Measurements from ENCODE around the gene ADGRB3.

Gene ADGRB3

DNA sequence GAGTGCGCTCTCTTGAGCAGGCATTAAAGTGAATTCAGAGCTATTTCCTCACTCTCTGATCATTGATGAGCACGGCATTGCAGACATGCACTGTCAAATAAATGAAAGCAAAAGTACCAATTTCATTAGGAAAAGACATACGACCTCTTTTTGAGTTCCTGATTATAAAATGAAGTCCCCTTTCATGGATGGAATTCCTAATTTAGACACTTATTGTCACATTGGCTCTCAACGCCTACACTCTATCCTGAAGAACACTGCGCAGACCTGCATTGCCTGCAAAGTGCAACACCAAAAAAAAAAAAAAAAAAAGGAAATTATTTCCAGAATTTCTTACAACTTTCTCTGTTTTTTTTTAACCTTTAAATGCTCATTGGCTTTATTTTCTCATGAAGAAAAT lies 1.6 kb downstream of the ADGRB3 start:
- Mint-ChIP-seq H3K27me3 (ENCODE audit: low read depth, poor library complexity) (peaks cover 96% of the 10 kb centered on the region), H3K4me3 (peak overlapping the region; percentile 63), H3K36me3 (ENCODE audit: low read depth) (no peaks in the 10 kb centered on the region)

DNA sequence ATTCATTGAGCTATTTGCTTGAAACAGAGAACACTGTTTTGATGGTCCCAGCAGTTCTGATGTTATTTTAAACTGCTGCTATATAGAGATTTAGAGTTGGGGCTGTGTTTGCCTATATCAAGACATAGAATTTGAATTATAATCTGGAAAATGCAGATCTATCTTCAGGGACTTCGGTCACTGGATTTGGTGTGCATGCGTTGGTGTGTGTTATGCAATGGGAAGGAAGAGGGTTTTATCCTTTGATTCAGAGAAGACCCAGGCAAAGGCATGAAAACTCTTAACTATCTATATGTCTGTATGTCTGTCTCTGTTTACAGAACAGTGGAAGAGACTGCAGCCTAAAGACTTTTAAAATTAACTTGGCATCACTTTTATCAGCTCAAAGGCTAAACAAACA lies 2.0 kb downstream of the ADGRB3 start:
- Mint-ChIP-seq H3K36me3 (ENCODE audit: low read depth) (no peaks in the 10 kb centered on the region), H3K9me3 (no peaks in the 10 kb centered on the region), H3K4me3 (no peak overlapping the region), H3K27me3 (ENCODE audit: low read depth, poor library complexity) (peaks cover 92% of the 10 kb centered on the region), H3K27ac (no peak overlapping the region), H3K4me1 (peaks cover 50% of the 10 kb centered on the region)
- no peak for DNase-seq
- TF ChIP-seq CTCF (IDR thresholded peaks at IDR 0.05): no peak

More for the DNA sequence above, 1.6 kb downstream of the ADGRB3 start:
- Mint-ChIP-seq H3K27ac (no peak overlapping the region), H3K4me1 (peaks cover 50% of the 10 kb centered on the region), H3K9me3 (no peaks in the 10 kb centered on the region)
- TF ChIP-seq CTCF (IDR thresholded peaks at IDR 0.05): no peak
- DNase-seq: no peak

DNA sequence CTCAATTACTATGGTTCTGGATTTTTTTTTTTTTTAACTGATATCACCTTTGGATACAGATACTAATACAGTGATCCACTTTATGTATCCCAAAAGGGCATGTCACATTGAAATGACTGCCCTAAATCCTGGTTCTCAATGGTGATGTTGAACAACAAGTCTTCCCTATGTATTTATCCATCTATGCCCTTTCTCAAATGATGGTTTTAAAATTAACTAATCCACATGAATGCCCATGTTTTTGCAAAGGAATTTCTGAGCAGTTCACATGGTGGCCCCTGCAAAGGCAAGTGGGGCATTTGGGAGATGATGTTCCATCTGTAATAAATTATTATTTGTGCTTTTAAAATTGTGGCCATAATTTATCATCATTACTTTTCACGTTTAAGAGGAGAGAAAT lies 2.7 kb downstream of the ADGRB3 start:
- DNase-seq: no peak
- no peaks in the 10 kb centered on the region for H3K9me3 Mint-ChIP-seq
- no peak overlapping the region for H3K27ac Mint-ChIP-seq
- peaks cover 85% of the 10 kb centered on the region for H3K27me3 Mint-ChIP-seq (ENCODE audit: low read depth, poor library complexity)
- TF ChIP-seq CTCF (IDR thresholded peaks at IDR 0.05): no peak
- H3K36me3 Mint-ChIP-seq (ENCODE audit: low read depth): no peaks in the 10 kb centered on the region
- H3K4me1 Mint-ChIP-seq: peaks cover 50% of the 10 kb centered on the region
- H3K4me3 Mint-ChIP-seq: no peak overlapping the region

- H3K4me3 Mint-ChIP-seq: no peak overlapping the region
- peaks cover 79% of the 10 kb centered on the region for H3K27me3 Mint-ChIP-seq (ENCODE audit: low read depth, poor library complexity)
- TF ChIP-seq CTCF (IDR thresholded peaks at IDR 0.05): peak; percentile 88
- DNase-seq: peak; percentile 59
- no peaks in the 10 kb centered on the region for H3K36me3 Mint-ChIP-seq (ENCODE audit: low read depth)
- H3K27ac Mint-ChIP-seq: no peak overlapping the region
- no peaks in the 10 kb centered on the region for H3K9me3 Mint-ChIP-seq
- H3K4me1 Mint-ChIP-seq: peaks cover 48% of the 10 kb centered on the region
These were observed 3.3 kb downstream of the ADGRB3 start for GRCh38 chr6:68638230-68638900.

DNA sequence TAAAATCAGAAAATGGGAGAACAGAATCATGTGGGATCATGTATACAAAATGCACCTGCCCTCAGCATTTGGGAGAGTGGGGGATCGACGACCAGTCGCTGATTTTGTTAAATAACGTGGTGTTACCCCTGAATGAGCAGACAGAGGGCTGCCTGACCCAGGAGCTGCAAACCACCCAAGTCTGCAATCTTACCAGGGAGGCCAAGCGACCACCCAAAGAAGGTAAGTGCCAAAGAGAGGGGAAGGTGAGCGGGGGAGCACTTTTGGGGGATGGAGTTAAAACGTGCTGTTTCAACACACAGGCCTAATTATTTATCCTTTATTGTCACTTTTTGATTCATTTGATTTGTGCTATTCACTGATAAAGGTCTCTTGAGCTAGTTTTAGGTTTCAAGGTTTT lies 4.1 kb downstream of the ADGRB3 start:
- no peak overlapping the region for H3K27ac Mint-ChIP-seq
- H3K27me3 Mint-ChIP-seq (ENCODE audit: low read depth, poor library complexity): peaks cover 71% of the 10 kb centered on the region
- no peak for DNase-seq
- TF ChIP-seq CTCF (IDR thresholded peaks at IDR 0.05): no peak
- peak overlapping the region; percentile 78 for H3K4me3 Mint-ChIP-seq
- H3K4me1 Mint-ChIP-seq: peaks cover 39% of the 10 kb centered on the region
- H3K9me3 Mint-ChIP-seq: no peaks in the 10 kb centered on the region
- no peaks in the 10 kb centered on the region for H3K36me3 Mint-ChIP-seq (ENCODE audit: low read depth)

DNA sequence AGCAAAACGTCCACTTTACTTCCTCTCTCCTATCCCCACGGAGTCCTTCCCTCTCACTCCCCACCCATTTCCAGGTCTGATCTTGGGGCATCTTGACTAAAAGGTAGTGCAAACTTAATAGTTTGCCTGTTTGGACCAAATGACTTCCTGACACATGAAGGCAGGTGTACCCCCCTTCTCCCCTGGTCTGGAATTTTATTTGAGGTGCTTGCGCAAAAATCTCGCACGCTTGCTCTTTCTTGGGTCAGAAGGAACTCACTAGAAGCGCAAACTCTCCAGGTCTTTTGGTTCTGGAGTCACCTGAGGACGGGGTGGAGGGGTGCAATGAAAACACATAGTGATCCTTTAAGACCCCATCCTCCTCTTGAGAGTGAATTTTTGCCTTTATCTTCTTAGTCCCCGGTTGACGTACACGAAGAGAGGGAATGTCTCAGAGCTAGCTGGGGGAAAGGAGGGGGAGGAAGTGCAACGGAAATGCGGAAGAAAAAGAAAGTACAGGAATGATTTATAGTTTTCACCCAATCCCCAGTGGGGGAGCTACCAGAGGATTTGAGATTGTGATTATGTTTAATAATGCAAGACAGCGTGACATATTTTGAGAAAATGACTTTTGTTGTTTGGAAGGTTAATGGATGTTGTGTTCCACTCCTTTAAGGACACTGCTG lies 4.9 kb downstream of the ADGRB3 start:
- Mint-ChIP-seq H3K27ac (peak overlapping the region; percentile 51), H3K27me3 (ENCODE audit: low read depth, poor library complexity) (peaks cover 65% of the 10 kb centered on the region), H3K9me3 (no peaks in the 10 kb centered on the region), H3K36me3 (ENCODE audit: low read depth) (no peaks in the 10 kb centered on the region), H3K4me1 (peaks cover 35% of the 10 kb centered on the region), H3K4me3 (peak overlapping the region; percentile 78)
- TF ChIP-seq CTCF (IDR thresholded peaks at IDR 0.05): no peak
- DNase-seq: no peak
